K562 (cell line): ENCODE results near the gene TGFB1I1. TPM values are rescaled to one million over a fixed set of nuclear protein-coding genes. Genes with fewer than 3 reads are reported as not detected.

ENCODE experiments used
- AFF1 ChIP-seq, 2 experiments: fragments of 450-650 bp; IDR thresholded peaks; 2 replicates each; pipeline ENCODE4 v1.6.1; 2018; ENCODE audit warnings: mild to moderate bottlenecking in 2 of 2, low read depth in 1 of 2; ENCODE audit not compliant: partially characterized antibody in 2 of 2
- CBFA2T3 ChIP-seq: fragments of 450-650 bp; IDR thresholded peaks from 2 replicates; pipeline ENCODE4 v1.6.1; 2017
- E2F8 ChIP-seq: fragments of 450-650 bp; IDR thresholded peaks from 2 replicates; pipeline ENCODE4 v1.7.1; 2018; ENCODE audit warnings: mild to moderate bottlenecking, low read depth; ENCODE audit not compliant: partially characterized antibody
- ETV5 ChIP-seq: sonication (generic); formaldehyde crosslinking; IDR thresholded peaks from 2 replicates; pipeline ENCODE4 v1.4.0; 2020; ENCODE audit warnings: low read depth, mild to moderate bottlenecking, missing genetic modification reagents
- GATAD2A ChIP-seq: fragments of 450-650 bp; IDR thresholded peaks from 2 replicates; pipeline ENCODE4 v1.6.1; 2017
- JUND ChIP-seq, 2 experiments: IDR thresholded peaks; 2 replicates in 1 of 2; 3 replicates in 1 of 2; pipeline ENCODE4 v1.6.1; 2011; ENCODE audit warnings: borderline replicate concordance in 2 of 2, low read depth in 2 of 2, low read length in 2 of 2, improper control_type of control experiment in 1 of 2, missing biosample characterization in 1 of 2, missing genetic modification characterization in 1 of 2, missing genetic modification reagents in 1 of 2
- MYBL2 ChIP-seq, 2 experiments: fragments of 450-650 bp in 1 of 2; sonication (generic) in 1 of 2; formaldehyde crosslinking in 1 of 2; IDR thresholded peaks; 2 replicates each; pipeline versions ENCODE4 v1.6.1 to v1.8.1; 2017 to 2022; ENCODE audit warnings: borderline replicate concordance in 1 of 2, inconsistent platforms in 1 of 2, low read depth in 1 of 2, mild to moderate bottlenecking in 1 of 2, missing genetic modification reagents in 1 of 2, moderate library complexity in 1 of 2
- NFE2L1 ChIP-seq: fragments of 450-650 bp; IDR thresholded peaks from 2 replicates; pipeline ENCODE4 v1.6.1; 2016; ENCODE audit warnings: missing genetic modification characterization, low read depth, mild to moderate bottlenecking, missing compliant biosample characterization, moderate library complexity, borderline replicate concordance
- POLR2AphosphoS5 ChIP-seq: IDR thresholded peaks from 2 replicates; pipeline ENCODE4 v1.6.1; 2011; ENCODE audit warnings: mild to moderate bottlenecking, low read depth, low read length, moderate library complexity; ENCODE audit not compliant: control insufficient read depth, insufficient read depth
- POLR3A ChIP-seq: IDR thresholded peaks from 2 replicates; pipeline ENCODE4 v1.6.1; 2011; ENCODE audit warnings: borderline replicate concordance, mild to moderate bottlenecking, moderate library complexity; ENCODE audit not compliant: insufficient read length, insufficient read depth; ENCODE audit errors: extremely low read depth
- POLR3G ChIP-seq: IDR thresholded peaks from 2 replicates; pipeline ENCODE4 v1.6.1; 2011; ENCODE audit not compliant: insufficient read length, insufficient replicate concordance; ENCODE audit errors: extremely low read depth
- SMAD1 ChIP-seq: fragments of 150-350 bp; IDR thresholded peaks from 2 replicates; pipeline ENCODE4 v1.6.1; 2014; ENCODE audit warnings: low read length, low read depth; ENCODE audit not compliant: partially characterized antibody
- THAP7 ChIP-seq: fragments of 250-450 bp; sonication (Bioruptor Pico); IDR thresholded peaks from 2 replicates; pipeline ENCODE4 v1.5.0; 2021
- ZC3H11A ChIP-seq: IDR thresholded peaks from 2 replicates; pipeline ENCODE4 v1.6.1; 2012; ENCODE audit warnings: low read depth, low read length, improper control_type of control experiment
- ZNF274 ChIP-seq: IDR thresholded peaks from 2 replicates; pipeline ENCODE4 v1.6.1; 2011; ENCODE audit warnings: low read depth, mild to moderate bottlenecking, low read length, moderate library complexity, borderline replicate concordance
- ZNF384 ChIP-seq: IDR thresholded peaks from 2 replicates; pipeline ENCODE4 v1.6.1; 2012; ENCODE audit warnings: low read depth, low read length, improper control_type of control experiment
- ZNF695 ChIP-seq: fragments of 450-650 bp; formaldehyde crosslinking; IDR thresholded peaks from 2 replicates; pipeline ENCODE4 v1.4.0; 2020; ENCODE audit warnings: mild to moderate bottlenecking, moderate library complexity
- ZNF75A ChIP-seq: fragments of 450-650 bp; formaldehyde crosslinking; IDR thresholded peaks from 2 replicates; pipeline ENCODE4 v1.4.0; 2020; ENCODE audit warnings: mild to moderate bottlenecking
- ZNF778 ChIP-seq: fragments of 450-650 bp; formaldehyde crosslinking; IDR thresholded peaks from 2 replicates; pipeline ENCODE4 v1.4.0; 2020; ENCODE audit warnings: mild to moderate bottlenecking, moderate library complexity
- polyA plus RNA-seq, 8 experiments: library from polyadenylated mRNA; depleted of rRNA in 4 of 8; stranded (reverse) in 5 of 8; unstranded in 3 of 8; fragments of >200 nt; fragmentation: Nextera tagmentation in 2 of 8; fragmentation: Illumina TruSeq in 1 of 8; extraction: Ambion mirVana in 2 of 8; extraction: Trizol in 1 of 8; gene quantifications; 2 replicates each; pipeline versions ENCODE4 v1.2.1 to v1.2.3, GENCODE V29; 2011 to 2014; ENCODE audit warnings: inconsistent platforms in 1 of 8, missing spikeins in 1 of 8
- total RNA-seq, 7 experiments: library from RNA; depleted of rRNA in 6 of 7; stranded (reverse); fragments of >200 nt in 6 of 7; fragmentation: Illumina TruSeq in 2 of 7; extraction: Trizol in 2 of 7; gene quantifications; 2 replicates each; pipeline versions ENCODE4 v1.2.1 to v1.2.3, GENCODE V29; 2011 to 2021; ENCODE audit warnings: low replicate concordance in 1 of 7

TGFB1I1 gene
- total and polyA plus RNA-seq, 9 of the 15 experiments (the other 6 are each of a cell fraction or from before 2014, with no cell fraction given): 0.04 to 0.91 (median 0.19) TPM

GRCh38 chr16:31427441-31428278 is 44.3 kb upstream of the TGFB1I1 start (continued):
- TF ChIP-seq ETV5 (CRISPR knock-in tag) (no peak), CBFA2T3 (no peak), THAP7 (no peak), AFF1 (IDR thresholded peaks at IDR 0.05; ENCODE audit: low read depth in 1 of 2, partially characterized antibody in 2 of 2) (no peak), ZNF384 (no peak), SMAD1 (no peak), NFE2L1 (tag) (no peak), ZNF695 (CRISPR knock-in tag) (no peak), E2F8 (no peak), POLR3A (no peak), POLR3G (no peak), ZNF778 (no peak), JUND (IDR thresholded peaks at IDR 0.05; ENCODE audit: borderline replicate concordance, low read depth, low read length) (no peak), JUND (tag; IDR thresholded peaks at IDR 0.05; ENCODE audit: borderline replicate concordance, low read depth, low read length) (no peak), MYBL2 (IDR thresholded peaks at IDR 0.05; ENCODE audit: low read depth) (no peak), MYBL2 (CRISPR knock-in tag; IDR thresholded peaks at IDR 0.05; ENCODE audit: borderline replicate concordance) (no peak), ZNF274 (no peak), POLR2AphosphoS5 (no peak), ZNF75A (CRISPR knock-in tag) (no peak), ZC3H11A (no peak), GATAD2A (no peak)
